ENCODE data around the gene XAGE1A.
"Not testable (repeated sequence)": the region's sequence is repeated elsewhere in the genome, so short reads cannot be mapped to it uniquely, and the experiment has no call there.

DNA sequence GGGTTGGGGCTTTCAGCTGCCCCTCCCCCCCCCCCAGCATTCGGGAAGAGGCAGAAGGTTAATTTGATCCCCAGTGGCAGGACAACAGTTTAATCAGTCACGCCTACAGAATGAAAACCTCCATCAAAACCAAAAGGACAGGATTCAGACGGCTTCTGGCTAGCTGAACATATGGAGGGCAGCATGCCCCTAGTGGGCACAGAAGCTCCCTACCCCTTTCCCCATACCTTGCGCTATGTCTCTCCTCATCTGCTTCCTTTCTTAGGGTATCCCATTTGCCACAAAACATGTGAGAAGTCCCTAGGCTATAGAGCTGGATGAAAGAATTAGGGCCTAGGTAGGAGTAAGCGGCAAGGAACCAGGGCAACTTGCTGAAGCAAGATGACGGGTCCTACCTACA, 5.8 kb downstream of the XAGE1A start:
- TF ChIP-seq EZH2 (IDR thresholded peaks at IDR 0.05; ENCODE audit: low read length, missing control alignments), result not testable (repeated sequence)
- TF ChIP-seq, protein P1, sequence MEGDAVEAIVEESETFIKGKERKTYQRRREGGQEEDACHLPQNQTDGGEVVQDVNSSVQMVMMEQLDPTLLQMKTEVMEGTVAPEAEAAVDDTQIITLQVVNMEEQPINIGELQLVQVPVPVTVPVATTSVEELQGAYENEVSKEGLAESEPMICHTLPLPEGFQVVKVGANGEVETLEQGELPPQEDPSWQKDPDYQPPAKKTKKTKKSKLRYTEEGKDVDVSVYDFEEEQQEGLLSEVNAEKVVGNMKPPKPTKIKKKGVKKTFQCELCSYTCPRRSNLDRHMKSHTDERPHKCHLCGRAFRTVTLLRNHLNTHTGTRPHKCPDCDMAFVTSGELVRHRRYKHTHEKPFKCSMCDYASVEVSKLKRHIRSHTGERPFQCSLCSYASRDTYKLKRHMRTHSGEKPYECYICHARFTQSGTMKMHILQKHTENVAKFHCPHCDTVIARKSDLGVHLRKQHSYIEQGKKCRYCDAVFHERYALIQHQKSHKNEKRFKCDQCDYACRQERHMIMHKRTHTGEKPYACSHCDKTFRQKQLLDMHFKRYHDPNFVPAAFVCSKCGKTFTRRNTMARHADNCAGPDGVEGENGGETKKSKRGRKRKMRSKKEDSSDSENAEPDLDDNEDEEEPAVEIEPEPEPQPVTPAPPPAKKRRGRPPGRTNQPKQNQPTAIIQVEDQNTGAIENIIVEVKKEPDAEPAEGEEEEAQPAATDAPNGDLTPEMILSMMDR (conservative IDR thresholded peaks at IDR 0.05 in 1 of 2, IDR thresholded peaks at IDR 0.05 in 1 of 2; ENCODE audit: low read depth in 1 of 2, low read length in 2 of 2), result not testable (repeated sequence)

Data from fibroblast of lung (primary cell).